Heart left ventricle (tissue), 16 donors: ENCODE measurements around the gene GRIK5. TPM values are rescaled to one million over a fixed set of nuclear protein-coding genes. Genes with fewer than 3 reads are reported as not detected.
"Not testable (repeated sequence)": the region's sequence is repeated elsewhere in the genome, so short reads cannot be mapped to it uniquely, and the experiment has no call there.

Experiments
- ATAC-seq, 4 donors: fragments of 200-7000 bp; cut with Tn5 transposase; one replicate each; pipeline ENCODE4 v1.9.1; 2020 to 2022; ENCODE audit warnings: moderate library complexity in 4 of 4, mild to moderate bottlenecking in 3 of 4, moderate number of reproducible peaks in 1 of 4
- DNase-seq, 5 donors: peaks; one replicate each; pipeline ENCODE4 v3.0.0-alpha.2; 2020
- H3K27ac ChIP-seq, 12 donors: fragments of 200-600 bp; sonication (generic) in 4 of 12; one replicate each; pipeline versions ENCODE4 v1.5.0 to v1.8.0; 2016 to 2022; ENCODE audit warnings: mild to moderate bottlenecking in 2 of 12
- H3K27me3 ChIP-seq, 9 donors: fragments of 200-600 bp; sonication (generic) in 2 of 9; one replicate each; pipeline versions ENCODE4 v1.5.1 to v1.8.0; 2016 to 2022; ENCODE audit warnings: mild to moderate bottlenecking in 3 of 9
- H3K36me3 ChIP-seq, 9 donors: fragments of 200-600 bp; sonication (generic) in 2 of 9; one replicate each; pipeline versions ENCODE4 v1.5.0 to v1.8.0; 2018 to 2022; ENCODE audit warnings: mild to moderate bottlenecking in 2 of 9
- H3K4me1 ChIP-seq, 12 donors: fragments of 200-600 bp; sonication (generic) in 4 of 12; one replicate each; pipeline versions ENCODE4 v1.5.0 to v1.8.0; 2016 to 2022; ENCODE audit warnings: mild to moderate bottlenecking in 3 of 12
- H3K4me3 ChIP-seq, 12 donors: fragments of 200-600 bp; sonication (generic) in 4 of 12; one replicate each; pipeline versions ENCODE4 v1.5.0 to v1.8.0; 2017 to 2022; ENCODE audit warnings: mild to moderate bottlenecking in 9 of 12, moderate library complexity in 4 of 12
- H3K9me3 ChIP-seq, 12 donors: fragments of 200-600 bp; sonication (generic) in 4 of 12; one replicate each; pipeline versions ENCODE4 v1.5.0 to v1.8.0; 2016 to 2022; ENCODE audit warnings: mild to moderate bottlenecking in 1 of 12
- CTCF ChIP-seq, 12 donors: fragments of 200-600 bp; sonication (generic) in 4 of 12; IDR thresholded peaks; one replicate each; pipeline versions ENCODE4 v1.5.0 to v1.8.0; 2018 to 2022; ENCODE audit warnings: antibody characterized with exemption in 12 of 12, mild to moderate bottlenecking in 5 of 12
- POLR2A ChIP-seq, 2 donors: fragments of 450-650 bp; IDR thresholded peaks; one replicate each; pipeline ENCODE4 v1.6.1; 2017; ENCODE audit warnings: antibody characterized with exemption in 2 of 2, mild to moderate bottlenecking in 2 of 2, moderate library complexity in 2 of 2
- WGBS, 4 donors: extraction: QIAGEN DNeasy Blood & Tissue Kit in 2 of 4; methylation state at CpG; one replicate each; pipeline versions ENCODE4 v1.1.5 to v1.1.7; 2013 to 2018; 5-methylcytosine and 5-hydroxymethylcytosine counted together
- intact Hi-C, 10 donors: fragments of 100-400 bp; cut with DNase I; formaldehyde crosslinking; loops; one replicate each; pipeline versions ENCODE4 v1.11.1 to v1.14.2; 2022
- polyA plus RNA-seq, 2 donors: library from polyadenylated mRNA; stranded (reverse); fragments of 200-250 nt; gene quantifications; one replicate each; pipeline ENCODE4 v1.2.3, GENCODE V29; 2013
- total RNA-seq, 9 donors: library from RNA; depleted of rRNA in 2 of 9; stranded (reverse); fragments of >200 nt in 2 of 9; fragmentation: NEBNext Ultra II Directional in 3 of 9; extraction: Animal tissue kit (Norgen Biotek cat#: 25700) in 3 of 9; gene quantifications; one replicate each; pipeline versions ENCODE4 v1.1.0 to v1.2.4, GENCODE V29; 2016 to 2023
- donor health status: ischemic (EF 13 %, LVEDD 7.1; RV severe dilation, severe dysfunction).
- donor health status: healthy with polysubstance abuse.
- donor health status: DM: no; HTN: yes; CAD: no.
- donor health status: DM: no; HTN: no; CAD: no.
- donor health status: ischemic (EF 25% LVEDD 6.9; RV normal size, moderate dysfunction).
- donor health status: ischemic (EF 25% LVEDD 5.7; RV mildly dilated, moderate dysfunction).
- donor health status: healthy.
- donor health status: DM: yes; HTN: yes; CAD: no.
- donor health status: ischemic (EF 35%, LVEDD 5.7; RV mildly dilated, moderate dysfunction).
- donor health status: nonischemic (EF 11% LVEDD 7.7; RV severe dilation, severe dysfunction).
- donor health status: DM: yes; HTN: yes; CAD: no.
- donor health status: PGD.
- donor health status: ischemic (EF 29% LVEDD 5.4; RV normal size, mild dysfunction).
- donor health status: nonischemic (EF 23%, LVEDD 6.1; RV moderate dilation, normal function).

The GRIK5 gene
- total and polyA plus RNA-seq, 11 donors = 0.28 to 9.0 (median 2.5) TPM

DNA sequence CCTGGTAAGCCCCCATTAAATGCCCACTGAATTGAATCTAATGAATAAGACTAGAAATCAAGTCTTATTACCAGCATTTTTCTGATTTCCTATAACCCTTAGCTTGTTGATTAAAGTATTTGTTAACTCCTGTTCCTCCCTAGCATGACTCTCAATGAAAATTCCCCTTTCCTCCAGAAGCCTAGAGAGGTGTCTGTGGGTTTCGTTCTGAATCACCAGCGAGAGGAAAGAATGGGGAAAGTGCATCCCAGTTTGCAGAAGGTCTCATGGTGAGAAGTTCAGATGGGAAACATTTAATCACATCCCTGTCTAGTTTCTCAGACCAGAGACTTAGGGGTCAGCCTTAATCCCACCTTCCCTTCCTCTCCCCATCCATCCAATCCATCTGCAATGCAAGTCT lies 35.4 kb upstream of the GRIK5 start:
- H3K4me3 ChIP-seq = no peak overlapping the region
- no peak for ATAC-seq
- no peaks in the 10 kb centered on the region for H3K36me3 ChIP-seq
- no peak for DNase-seq
- no peak overlapping the region for H3K27ac ChIP-seq
- intact Hi-C loops = loop anchor here in 2 of 10 donors (10.0 kb wide), 1 partner anchor 79 kb away; no protein-coding TSS in a partner anchor
- no peaks in the 10 kb centered on the region for H3K9me3 ChIP-seq
- peaks cover 0 to 12% (median 0%) of the 10 kb centered on the region in 12 donors for H3K4me1 ChIP-seq
- WGBS, 4 donors = 75 to 85% (median 81%) methylated on average over 2 of the region's 2 CpGs
- TF ChIP-seq CTCF (IDR thresholded peaks at IDR 0.05) = no peak
- TF ChIP-seq POLR2A (IDR thresholded peaks at IDR 0.05) = no peak
- peaks cover 0 to 31% (median 4%) of the 10 kb centered on the region in 9 donors for H3K27me3 ChIP-seq

DNA sequence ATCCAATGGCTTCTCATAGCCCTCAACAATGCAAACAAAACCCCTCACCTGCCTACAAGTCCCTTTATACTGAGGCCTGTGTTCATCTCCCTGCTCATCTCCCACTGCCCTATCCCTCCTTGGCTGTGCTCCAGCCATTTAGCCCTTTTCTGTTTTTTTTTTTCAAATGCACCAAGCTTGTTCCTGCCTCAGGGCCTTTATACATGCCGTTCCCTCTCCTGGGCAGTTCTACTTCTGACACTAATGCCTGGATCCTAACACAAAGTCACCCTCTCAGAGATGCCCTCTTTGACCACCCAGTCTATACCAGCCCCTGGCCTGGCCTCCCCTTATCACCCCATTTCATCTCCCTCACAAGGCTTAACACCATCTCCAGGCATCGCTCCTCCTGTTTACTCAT lies 32.9 kb upstream of the GRIK5 start:
- Histone ChIP-seq H3K9me3 (no peaks in the 10 kb centered on the region), H3K27ac (no peak overlapping the region), H3K4me3 (no peak overlapping the region), H3K4me1 (no peaks in the 10 kb centered on the region), H3K27me3 (peaks cover 0 to 32% (median 4%) of the 10 kb centered on the region in 9 donors), H3K36me3 (peaks cover 0 to 17% (median 0%) of the 10 kb centered on the region in 9 donors)
- DNase-seq (no peak), ATAC-seq (no peak)
- TF ChIP-seq POLR2A (IDR thresholded peaks at IDR 0.05) (no peak), CTCF (IDR thresholded peaks at IDR 0.05) (no peak)
- intact Hi-C loops = loop anchor here in 2 of 10 donors (10.0 kb wide), 1 partner anchor 82 kb away; no protein-coding TSS in a partner anchor
- WGBS, 4 donors = 86 to 91% (median 90%) methylated on average over 2 of the region's 2 CpGs

- Histone ChIP-seq H3K27me3 (peaks cover 0 to 43% (median 10%) of the 10 kb centered on the region in 9 donors), H3K36me3 (peaks cover 0 to 21% (median 0%) of the 10 kb centered on the region in 9 donors)
- intact Hi-C loops = loop anchor here in 2 of 10 donors (10.0 kb wide), 1 partner anchor 85 kb away; no protein-coding TSS in a partner anchor
- H3K4me3 ChIP-seq, H3K4me1 ChIP-seq, H3K27ac ChIP-seq, H3K9me3 ChIP-seq, DNase-seq, ATAC-seq: not testable (repeated sequence)
- 91 to 95% (median 93%) methylated on average over 10 of the region's 10 CpGs for WGBS, 4 donors
Observed at GRCh38 chr19:42100241-42100640, 30.2 kb upstream of the GRIK5 start.

DNA sequence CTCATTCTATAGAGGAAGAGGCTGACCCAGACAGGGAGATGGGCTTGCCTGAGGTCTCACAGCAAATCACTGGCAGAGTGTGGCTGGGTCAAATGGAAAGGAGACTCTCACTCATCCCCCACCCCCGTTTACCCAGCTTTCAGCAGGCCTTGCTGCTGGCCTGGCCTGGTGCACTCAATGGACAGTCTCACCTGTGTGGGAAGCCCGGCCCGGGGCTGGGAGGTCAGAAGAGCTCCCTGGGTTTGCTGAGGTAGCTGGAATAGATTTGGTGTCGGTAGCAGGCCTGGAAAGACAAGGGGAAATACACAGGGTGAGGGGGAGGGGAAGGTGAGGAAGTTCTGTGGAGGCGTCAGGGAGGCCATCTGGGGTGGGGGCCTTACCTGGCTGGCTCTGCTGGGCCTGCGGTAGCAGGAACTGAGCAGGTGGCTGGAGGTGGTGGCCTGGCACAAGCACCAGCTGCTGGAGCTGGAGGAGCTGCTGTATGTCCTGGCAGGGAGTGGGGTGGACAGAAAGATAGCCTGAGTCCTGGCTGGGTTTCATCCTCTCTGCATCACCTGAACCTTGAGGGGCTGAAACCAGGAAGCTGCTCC lies 29.4 kb upstream of the GRIK5 start:
- no peak for DNase-seq
- 63 to 65% (median 64%) methylated on average over 6 of the region's 6 CpGs for WGBS, 4 donors
- Histone ChIP-seq H3K4me1 (peaks cover 0 to 8% (median 0%) of the 10 kb centered on the region in 12 donors), H3K27me3 (peaks cover 0 to 43% (median 13%) of the 10 kb centered on the region in 9 donors), H3K36me3 (peaks cover 0 to 29% (median 0%) of the 10 kb centered on the region in 9 donors), H3K4me3 (no peak overlapping the region), H3K27ac (no peak overlapping the region), H3K9me3 (no peaks in the 10 kb centered on the region)
- ATAC-seq = no peak
- TF ChIP-seq CTCF (IDR thresholded peaks at IDR 0.05) = no peak
- TF ChIP-seq POLR2A (IDR thresholded peaks at IDR 0.05) = no peak
- intact Hi-C loops = no loop called here
